22Rv1 (cell line): ENCODE results near the gene CYP2W1.

ENCODE experiments used
- ZFX ChIP-seq: fragments of 450-650 bp; IDR thresholded peaks from 2 replicates; pipeline ENCODE4 v1.6.1; 2017; ENCODE audit warnings: antibody characterized with exemption, borderline replicate concordance
- TF ChIP-seq, protein P1 (sequence below): fragments of 450-650 bp; IDR thresholded peaks from 2 replicates; pipeline ENCODE4 v1.5.1; 2017; ENCODE audit warnings: mild to moderate bottlenecking

DNA sequence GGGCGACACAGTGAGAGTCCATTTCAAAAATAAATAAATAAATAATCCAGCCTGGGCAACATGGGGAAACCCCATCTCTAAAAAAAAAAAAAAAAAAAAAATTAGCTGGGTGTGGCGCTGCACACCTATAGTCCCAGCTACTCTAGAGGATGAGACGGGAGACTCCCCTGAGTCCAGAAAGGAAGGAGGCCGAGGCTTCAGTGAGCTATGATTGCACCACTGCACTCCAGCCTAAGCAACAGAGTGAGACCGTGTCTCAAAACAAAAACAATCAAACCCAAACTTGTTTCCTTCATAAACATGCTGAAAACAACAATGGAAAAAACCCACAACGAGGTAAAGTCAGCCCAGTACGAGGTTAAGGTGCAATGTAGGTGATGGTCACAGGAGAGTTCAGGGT, 8.8 kb upstream of the CYP2W1 start:
- TF ChIP-seq, protein P1, sequence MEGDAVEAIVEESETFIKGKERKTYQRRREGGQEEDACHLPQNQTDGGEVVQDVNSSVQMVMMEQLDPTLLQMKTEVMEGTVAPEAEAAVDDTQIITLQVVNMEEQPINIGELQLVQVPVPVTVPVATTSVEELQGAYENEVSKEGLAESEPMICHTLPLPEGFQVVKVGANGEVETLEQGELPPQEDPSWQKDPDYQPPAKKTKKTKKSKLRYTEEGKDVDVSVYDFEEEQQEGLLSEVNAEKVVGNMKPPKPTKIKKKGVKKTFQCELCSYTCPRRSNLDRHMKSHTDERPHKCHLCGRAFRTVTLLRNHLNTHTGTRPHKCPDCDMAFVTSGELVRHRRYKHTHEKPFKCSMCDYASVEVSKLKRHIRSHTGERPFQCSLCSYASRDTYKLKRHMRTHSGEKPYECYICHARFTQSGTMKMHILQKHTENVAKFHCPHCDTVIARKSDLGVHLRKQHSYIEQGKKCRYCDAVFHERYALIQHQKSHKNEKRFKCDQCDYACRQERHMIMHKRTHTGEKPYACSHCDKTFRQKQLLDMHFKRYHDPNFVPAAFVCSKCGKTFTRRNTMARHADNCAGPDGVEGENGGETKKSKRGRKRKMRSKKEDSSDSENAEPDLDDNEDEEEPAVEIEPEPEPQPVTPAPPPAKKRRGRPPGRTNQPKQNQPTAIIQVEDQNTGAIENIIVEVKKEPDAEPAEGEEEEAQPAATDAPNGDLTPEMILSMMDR: no peak
- no peak for TF ChIP-seq ZFX
